ENCODE data around the gene ANAPC5. TPM values are rescaled to one million over a fixed set of nuclear protein-coding genes. Genes with fewer than 3 reads are reported as not detected.
"Not testable (repeated sequence)": the region's sequence is repeated elsewhere in the genome, so short reads cannot be mapped to it uniquely, and the experiment has no call there.

The ANAPC5 gene
- total RNA-seq, 2 donors from 2014 or later = 80.6 to 83.9 TPM

DNA sequence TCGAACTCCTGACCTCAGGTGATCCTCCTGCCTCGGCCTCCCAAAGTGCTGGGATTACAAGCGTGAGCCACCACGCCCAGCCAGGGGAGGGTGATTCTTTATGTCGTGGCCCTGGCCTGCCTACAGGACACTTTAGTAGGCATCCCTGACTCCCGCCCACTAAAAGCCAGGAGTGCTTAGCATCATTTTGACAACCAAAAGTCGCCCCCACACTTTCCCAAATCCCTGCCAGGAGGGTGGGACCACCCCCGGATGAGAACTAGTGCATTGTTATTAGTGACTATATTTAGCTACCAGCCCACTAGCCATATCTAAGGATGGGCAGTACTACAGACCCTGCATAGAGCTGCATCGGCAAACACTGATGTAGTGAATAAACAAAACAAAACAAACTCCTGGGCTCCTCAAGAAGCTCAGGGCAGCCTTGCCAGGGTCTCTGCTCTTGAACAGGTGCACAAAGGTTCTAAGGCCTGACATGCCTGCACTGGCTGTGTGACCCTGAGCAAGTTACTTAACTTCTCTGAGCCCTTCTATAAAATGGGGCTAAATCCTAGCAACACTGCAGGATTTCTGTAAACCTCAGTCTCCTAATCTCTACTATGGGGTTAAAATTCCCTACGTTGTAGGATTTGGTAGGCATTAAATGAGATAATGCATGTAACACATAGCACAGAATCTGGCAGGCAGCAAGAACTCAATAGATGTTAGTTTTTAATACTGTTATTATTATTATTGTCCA, 57.9 kb downstream of the ANAPC5 start:
- intact Hi-C loops (cut with DNase I) = no loop called here
- no peak for DNase-seq (ENCODE audit: low spot score)

DNA sequence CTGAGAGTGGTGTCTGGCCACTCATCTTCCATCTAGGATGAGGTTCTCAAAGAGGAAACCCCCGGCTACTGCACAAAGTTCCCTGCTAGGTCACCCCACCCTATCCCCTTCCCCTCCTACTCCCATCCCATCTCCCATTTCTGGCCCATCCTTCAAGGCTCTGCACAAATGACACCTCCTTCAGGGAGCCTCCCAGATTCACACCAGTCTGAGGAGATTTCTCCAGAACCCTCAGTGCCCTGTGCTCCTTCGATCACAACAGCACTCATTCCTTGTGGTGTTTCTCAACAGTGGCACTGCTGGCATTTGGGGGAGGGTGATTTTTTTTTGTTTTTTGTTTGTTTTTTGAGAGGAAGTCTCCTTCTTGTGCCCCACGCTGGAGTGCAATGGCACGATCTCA, 58.6 kb downstream of the ANAPC5 start:
- intact Hi-C loops (cut with DNase I) = no loop called here
- DNase-seq (ENCODE audit: low spot score) = no peak

GRCh38 chr12:121290410-121290809, 61.8 kb downstream of the ANAPC5 start:
- intact Hi-C loops (cut with DNase I) = no loop called here
- DNase-seq (ENCODE audit: low spot score) = no peak

GRCh38 chr12:121289962-121290361, 62.2 kb downstream of the ANAPC5 start:
- no peak for DNase-seq (ENCODE audit: low spot score)
- intact Hi-C loops (cut with DNase I) = no loop called here

- no peak for DNase-seq (ENCODE audit: low spot score)
- intact Hi-C loops (cut with DNase I) = no loop called here
These were observed 63.2 kb downstream of the ANAPC5 start for GRCh38 chr12:121288986-121289385.

DNA sequence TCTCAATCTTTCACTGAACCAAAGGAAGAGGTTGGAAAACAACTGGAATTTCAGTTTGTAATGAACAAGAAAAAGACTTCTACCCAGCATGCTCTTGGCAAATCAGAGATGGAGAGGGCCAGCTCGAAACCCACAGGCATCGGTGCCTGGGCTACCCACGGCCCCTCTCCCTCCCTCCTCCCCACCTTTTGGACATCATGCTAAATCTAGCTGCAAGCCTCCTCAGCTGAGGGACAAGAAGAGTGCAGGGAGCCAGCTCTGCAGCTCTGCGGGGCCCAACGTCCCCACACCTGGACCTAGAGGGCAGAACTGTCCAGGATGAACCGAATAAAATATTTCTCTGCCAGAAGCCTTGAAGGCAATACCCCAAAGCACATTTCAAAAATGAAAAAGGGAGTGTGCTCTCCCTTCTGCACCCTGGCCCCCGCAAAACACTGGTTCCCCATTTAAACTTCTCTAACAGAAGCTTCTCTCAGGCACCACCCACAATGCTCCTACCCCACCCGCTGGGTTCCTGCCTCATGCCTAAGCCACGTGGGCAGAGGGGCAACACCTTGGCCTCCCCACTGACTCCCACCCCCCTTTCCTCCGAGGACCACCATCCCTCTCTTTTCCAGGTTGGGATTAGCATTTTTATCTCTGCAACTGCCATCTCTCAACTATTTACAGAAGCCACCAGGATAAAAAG, 63.9 kb downstream of the ANAPC5 start:
- intact Hi-C loops (cut with DNase I) = no loop called here
- DNase-seq (ENCODE audit: low spot score) = no peak

GRCh38 chr12:121287267-121287954, 64.8 kb downstream of the ANAPC5 start:
- DNase-seq (ENCODE audit: low spot score) = no peak

DNA sequence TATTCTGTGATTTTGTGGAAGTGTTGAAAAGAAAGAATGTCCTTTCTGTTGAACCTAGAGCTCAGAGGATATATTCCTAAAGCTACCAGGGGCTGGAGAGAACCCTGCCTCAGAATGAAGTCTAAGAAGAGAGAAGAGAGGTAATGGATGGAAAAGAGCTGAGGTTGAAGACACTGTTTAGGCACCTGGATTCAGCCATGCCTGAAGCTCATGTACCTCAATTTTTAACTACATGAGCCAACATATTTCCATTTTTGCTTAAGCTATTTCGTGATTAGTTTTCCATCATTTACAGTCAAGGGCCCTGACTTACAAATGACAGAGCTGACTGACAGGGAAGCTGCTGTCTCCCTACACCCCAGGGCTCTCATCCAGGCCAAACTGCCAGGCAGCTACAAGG, 66.4 kb downstream of the ANAPC5 start:
- DNase-seq (ENCODE audit: low spot score) = no peak
- intact Hi-C loops (cut with DNase I) = no loop called here

More at GRCh38 chr12:121287267-121287954, 64.8 kb downstream of the ANAPC5 start:
- intact Hi-C loops (cut with DNase I) = no loop called here

DNA sequence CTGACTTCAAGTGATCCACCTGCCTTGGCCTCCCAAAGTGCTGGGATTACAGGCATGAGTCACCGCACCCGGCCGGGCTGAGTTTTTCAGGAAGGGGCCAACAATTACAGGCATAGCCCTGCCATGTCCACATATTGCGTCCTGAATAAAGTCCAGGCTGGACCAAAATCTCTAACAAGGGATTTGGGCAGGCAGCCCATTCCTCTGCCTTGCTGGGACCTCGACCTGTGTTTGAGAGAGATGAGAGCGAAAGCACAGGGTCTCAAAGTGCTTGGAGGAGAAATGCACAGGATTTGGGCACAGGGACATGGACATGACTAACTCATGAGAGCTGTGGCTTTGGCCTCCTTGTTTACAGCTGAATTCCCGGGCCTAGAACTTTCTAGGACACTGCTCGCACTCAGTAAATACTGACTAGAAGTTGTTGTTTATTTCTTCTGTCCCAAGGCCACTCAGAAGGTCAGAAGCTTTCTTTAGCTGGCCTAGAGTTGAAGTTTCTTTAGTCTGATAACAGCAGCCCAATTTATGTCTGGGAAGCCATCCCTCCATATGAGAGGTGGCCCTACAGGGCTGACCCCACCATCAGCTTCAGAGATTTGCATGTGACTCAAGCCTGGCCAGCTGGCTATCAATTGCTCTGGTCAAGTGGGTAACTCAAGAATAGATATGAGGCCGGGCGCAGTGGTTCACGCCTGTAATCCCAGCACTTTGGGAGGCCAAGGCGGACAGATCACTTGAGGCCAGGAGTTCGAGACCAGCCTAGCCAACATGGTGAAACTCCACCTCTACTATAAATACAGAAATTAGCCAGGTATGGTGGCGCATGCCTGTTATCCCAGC, 67.4 kb downstream of the ANAPC5 start:
- DNase-seq (ENCODE audit: low spot score) = no peak
- intact Hi-C loops (cut with DNase I) = no loop called here

- intact Hi-C loops (cut with DNase I) = no loop called here
These were observed 68.4 kb downstream of the ANAPC5 start for GRCh38 chr12:121283841-121284240.

DNA sequence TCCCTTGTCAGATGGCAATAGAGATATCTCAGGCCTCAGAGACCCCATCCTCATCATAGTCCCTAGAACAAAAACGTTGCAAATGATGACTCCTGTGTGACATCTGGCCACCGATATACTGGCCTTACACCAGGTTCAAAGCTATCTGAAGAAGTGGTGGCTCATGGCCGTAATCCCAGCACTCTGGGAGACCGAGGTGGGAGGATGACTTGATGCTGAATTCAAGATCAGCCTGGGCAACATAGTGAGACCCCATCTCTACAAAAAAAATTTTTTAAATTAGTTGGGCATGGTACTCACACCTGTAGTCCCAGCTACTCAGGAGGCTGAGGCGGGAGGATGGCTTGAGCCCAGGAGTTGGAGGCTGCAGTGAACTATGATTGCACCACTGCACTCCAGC, 68.8 kb downstream of the ANAPC5 start:
- intact Hi-C loops (cut with DNase I) = no loop called here

More at GRCh38 chr12:121283841-121284240, 68.4 kb downstream of the ANAPC5 start:
- no peak for DNase-seq (ENCODE audit: low spot score)

DNA sequence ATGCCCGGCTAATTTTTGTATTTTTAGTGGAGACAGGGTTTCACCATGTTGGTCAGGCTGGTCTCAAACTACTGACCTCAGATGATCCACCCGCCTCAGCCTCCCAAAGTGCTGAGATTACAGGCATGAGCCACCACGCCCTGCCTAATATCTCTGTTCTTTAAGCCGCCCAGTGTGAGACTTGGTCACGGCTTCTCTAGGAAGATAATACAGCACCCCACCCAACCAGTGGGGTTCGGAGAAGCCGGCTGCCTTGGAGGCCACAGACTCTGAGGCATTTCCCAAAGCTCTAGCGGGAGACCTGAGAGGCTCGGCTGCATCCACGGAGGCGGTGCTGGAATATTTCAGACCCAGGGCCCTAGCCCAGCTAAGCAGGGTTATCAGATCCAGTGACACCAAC, 69.3 kb downstream of the ANAPC5 start:
- DNase-seq (ENCODE audit: low spot score); intact Hi-C loops (cut with DNase I): not testable (repeated sequence)

More for the DNA sequence above, 68.8 kb downstream of the ANAPC5 start:
- no peak for DNase-seq (ENCODE audit: low spot score)

GRCh38 chr12:121282072-121282742, 70.0 kb downstream of the ANAPC5 start:
- no peak for DNase-seq (ENCODE audit: low spot score)
- intact Hi-C loops (cut with DNase I) = no loop called here

DNA sequence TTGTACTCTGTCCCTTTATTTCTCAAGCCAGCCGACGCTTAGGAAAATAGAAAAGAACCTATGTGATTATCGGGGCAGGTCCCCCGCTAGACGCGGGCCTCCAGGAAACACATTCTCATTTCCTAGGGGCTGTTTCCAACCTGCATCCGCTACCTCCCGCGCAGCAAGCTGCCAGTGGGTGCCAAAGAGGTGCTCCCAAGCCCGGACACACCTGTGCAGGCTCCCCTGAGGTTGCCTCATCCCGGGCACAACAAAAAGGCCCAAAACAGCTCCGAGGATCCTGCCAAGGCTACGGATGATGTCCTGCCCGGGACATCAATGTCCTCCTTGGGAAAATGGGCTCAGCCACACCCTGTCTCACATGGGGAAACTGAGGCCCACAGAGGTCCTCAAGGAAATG, 71.1 kb downstream of the ANAPC5 start:
- intact Hi-C loops (cut with DNase I) = not testable (repeated sequence)

GRCh38 chr12:121280531-121280930, 71.7 kb downstream of the ANAPC5 start:
- DNase-seq (ENCODE audit: low spot score) = not testable (repeated sequence)

More for the DNA sequence above, 71.1 kb downstream of the ANAPC5 start:
- not testable (repeated sequence) for DNase-seq (ENCODE audit: low spot score)

GRCh38 chr12:121279507-121279915, 72.7 kb downstream of the ANAPC5 start:
- intact Hi-C loops (cut with DNase I) = no loop called here
- DNase-seq (ENCODE audit: low spot score) = no peak

More at GRCh38 chr12:121280531-121280930, 71.7 kb downstream of the ANAPC5 start:
- intact Hi-C loops (cut with DNase I) = not testable (repeated sequence)

- intact Hi-C loops (cut with DNase I) = no loop called here
- DNase-seq (ENCODE audit: low spot score) = peak; percentile 90
These were observed 73.2 kb downstream of the ANAPC5 start for GRCh38 chr12:121279071-121279375.

DNA sequence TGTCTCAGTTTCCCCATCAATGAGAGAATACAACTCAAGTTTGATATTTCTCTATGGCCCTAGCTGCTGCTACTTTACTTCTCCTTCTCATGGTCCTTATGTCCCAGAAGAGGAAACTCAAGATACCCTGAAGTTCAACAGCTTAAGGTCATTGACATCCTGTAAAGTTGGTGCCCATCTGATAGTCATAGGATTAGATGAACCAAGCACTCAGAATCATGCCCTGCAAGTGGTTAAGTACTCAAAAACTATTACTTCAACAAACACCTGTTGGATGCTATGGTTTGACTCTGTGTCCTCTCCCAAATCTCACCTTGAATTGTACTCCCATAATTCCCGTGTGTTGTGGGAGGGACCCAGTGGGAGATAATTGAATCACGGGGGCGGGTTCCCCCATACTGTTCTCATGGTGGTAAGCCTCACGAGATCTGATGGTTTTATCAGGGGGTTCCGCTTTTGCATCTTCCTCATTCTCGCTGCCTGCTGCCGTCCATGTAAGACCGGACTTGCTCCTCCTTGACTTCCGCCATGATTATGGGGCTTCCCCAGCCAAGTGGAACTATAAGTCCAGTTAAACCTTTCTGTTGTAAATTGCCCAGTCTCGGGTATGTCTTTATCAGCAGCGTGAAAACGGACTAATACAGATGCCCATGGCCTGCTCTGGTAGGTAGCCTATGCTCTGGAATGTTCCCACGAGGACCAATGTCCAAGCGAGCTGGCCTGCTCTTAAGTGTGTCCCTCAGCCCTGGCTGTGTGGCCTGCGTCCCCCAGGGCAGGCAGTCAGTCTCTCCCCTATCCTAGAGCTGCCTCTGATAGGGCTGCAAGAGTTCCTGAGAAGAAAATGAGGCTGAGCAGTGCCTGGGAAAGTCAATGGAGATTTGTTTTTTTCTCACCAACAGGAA, 73.8 kb downstream of the ANAPC5 start:
- DNase-seq (ENCODE audit: low spot score) = no peak
- intact Hi-C loops (cut with DNase I) = no loop called here

Data from posterior vena cava (tissue), 2 donors.